NCI-H2171 (cell line): ENCODE measurements around the gene INPP5F.
"Not testable (repeated sequence)": the region's sequence is repeated elsewhere in the genome, so short reads cannot be mapped to it uniquely, and the experiment has no call there.

Experiments used
- DNase-seq: peaks from one replicate; lab custom pipeline; 2025; lab: John Stamatoyannopoulos, UW

Gene INPP5F

GRCh38 chr10:119777686-119778085 is 51.8 kb downstream of the INPP5F start:
- no peak for DNase-seq

- DNase-seq = no peak
Measured at GRCh38 chr10:119778776-119779445, 53.1 kb downstream of the INPP5F start.

- no peak for DNase-seq
Measured at GRCh38 chr10:119780879-119781480, 55.1 kb downstream of the INPP5F start.

GRCh38 chr10:119781498-119781897 is 55.6 kb downstream of the INPP5F start:
- no peak for DNase-seq

- no peak for DNase-seq
Measured at GRCh38 chr10:119782981-119783664, 57.3 kb downstream of the INPP5F start.

- no peak for DNase-seq
Measured at GRCh38 chr10:119783665-119784027, 57.8 kb downstream of the INPP5F start.

DNA sequence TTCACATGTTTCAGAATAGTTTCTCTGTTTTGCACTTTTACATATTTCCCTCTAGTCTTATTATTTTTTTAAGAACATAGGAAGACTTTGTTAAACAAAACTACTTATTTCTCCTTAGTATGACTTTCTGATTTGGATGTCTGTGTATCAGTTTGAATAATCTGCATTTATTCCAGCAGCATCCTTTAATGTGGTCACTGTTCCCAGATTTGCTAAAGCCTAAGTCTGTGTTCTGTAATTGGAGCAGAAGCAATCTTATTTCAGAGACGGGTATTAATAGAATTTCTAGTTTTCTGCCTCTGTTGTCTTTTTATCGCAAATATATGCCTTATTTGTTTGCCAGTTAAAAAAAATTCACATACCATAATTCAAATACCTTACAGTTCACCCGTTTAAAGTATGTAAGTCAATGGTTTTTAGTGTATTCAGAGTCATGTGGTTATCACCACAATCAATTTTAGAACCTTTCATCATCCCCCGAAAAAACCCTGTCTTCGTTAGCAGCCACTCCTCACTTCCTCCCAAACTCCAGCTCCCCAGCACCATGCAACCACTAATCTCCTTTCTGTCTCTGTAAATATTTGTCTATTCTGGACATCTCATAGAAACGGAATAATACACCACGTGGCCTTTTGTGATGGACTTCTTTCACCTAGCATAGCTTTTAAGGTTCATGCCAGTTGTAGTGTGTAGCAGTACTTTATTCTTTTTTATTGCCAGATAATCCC is 58.7 kb downstream of the INPP5F start:
- DNase-seq = no peak

DNA sequence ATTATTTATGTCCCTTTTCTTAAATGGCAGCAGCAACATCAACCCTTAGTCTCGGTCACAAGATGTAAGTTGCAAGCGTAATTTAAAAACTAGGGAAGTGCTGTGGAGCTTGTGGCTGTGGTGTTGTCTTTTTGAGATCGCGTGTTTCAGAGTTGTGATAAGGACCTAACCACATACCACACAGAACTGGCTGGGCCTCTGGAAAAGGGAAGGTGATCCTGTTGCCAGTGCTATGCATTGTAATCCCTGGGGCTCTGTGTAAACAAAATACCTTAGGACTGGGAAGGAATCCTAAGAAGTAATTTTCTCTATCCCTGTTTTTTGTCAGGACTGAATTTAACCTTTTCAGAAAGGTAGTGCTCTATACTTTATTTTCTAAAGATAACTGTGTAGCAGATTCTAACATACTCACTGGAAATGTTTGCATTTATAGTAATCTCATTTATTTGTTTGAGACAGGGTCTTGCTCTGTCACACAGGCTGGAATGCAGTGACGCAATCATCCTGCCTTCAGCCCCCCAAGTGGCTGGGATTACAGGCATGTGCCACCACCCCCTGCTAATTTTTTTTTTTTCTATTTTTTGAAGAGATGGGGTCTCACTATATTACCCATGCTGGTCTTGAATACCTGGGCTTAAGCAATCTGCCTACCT is 60.4 kb downstream of the INPP5F start:
- no peak for DNase-seq

- not testable (repeated sequence) for DNase-seq
Measured at GRCh38 chr10:119795101-119795500, 69.3 kb downstream of the INPP5F start.

DNA sequence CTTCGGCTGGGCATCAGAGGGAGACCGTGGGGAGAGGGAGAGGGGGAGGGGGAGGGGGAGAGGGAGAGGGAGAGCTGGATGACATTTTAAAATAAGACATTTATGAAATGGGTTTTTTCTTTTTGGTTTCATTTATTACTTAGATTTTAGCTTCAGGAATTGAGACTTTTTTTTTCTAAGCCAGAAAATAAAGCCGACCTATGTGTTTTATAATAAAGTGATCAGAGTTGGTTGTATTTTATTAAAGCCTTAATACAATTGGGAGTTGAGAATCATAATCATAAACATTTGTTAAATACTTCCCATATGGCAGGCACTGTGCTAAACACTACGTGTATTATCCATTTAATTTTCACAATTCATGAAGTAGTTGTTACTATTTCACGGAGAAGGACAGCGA is 70.2 kb downstream of the INPP5F start:
- DNase-seq = no peak

DNA sequence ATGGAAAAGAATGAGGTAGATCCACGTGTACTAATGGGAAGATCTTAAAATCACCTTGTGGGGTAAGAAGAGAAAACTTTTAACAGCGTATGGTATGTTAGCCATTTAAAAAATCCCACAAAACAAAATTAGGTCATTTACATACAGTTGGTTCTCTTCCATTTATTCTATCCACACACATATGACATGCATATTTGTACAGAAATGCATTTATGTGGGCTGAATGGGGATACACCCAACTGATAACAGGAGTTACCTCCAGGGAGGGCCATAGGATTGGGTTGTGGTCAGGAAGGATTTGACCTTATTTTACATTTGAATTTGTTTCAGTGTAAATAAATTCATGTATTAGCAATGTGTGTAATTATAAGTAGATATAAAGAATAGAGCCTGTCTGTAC is 75.3 kb downstream of the INPP5F start:
- no peak for DNase-seq

DNA sequence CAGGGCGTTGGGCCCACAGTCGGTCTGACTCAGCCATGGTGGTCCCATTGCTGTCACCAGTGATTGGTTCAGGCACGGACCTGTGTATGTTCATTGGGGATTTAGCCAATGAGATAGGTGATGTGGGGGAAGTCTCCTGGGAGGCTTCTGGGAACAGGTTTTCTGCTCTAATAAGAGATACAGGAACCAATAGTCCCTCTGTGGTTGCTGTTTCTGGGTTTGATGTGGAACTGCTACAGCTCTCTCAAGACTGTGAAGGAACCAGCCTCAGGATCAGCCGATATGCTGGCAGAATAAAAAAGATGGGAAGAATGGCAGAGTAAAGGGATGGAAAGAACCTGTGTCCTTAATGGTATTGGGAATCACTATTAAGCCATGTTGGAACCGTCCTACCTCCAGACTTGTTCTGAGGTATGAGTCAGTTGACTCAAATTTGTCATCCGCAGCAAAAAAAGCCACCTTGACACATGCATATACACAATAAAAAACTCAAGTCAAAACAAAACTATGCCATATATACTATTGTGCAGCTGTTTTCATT is 76.2 kb downstream of the INPP5F start:
- DNase-seq = no peak

DNA sequence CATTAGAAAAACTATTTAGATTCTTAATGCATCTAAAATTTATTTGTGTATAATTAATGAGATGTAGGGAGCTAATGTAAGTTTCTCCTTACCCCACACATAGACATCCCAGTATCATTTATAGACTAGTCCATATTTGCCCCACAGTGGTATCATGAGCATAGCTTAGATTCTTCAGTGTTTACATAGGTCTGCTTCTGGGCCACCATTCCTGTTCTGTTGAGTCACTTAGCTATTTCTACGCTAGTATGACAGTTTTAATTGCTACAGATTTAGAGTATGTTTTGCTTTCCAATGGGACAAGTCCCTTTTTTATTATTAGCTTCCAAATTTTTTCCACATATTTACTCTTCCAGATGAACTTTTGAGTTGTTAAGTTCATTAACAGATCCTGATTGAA is 77.4 kb downstream of the INPP5F start:
- no peak for DNase-seq

DNA sequence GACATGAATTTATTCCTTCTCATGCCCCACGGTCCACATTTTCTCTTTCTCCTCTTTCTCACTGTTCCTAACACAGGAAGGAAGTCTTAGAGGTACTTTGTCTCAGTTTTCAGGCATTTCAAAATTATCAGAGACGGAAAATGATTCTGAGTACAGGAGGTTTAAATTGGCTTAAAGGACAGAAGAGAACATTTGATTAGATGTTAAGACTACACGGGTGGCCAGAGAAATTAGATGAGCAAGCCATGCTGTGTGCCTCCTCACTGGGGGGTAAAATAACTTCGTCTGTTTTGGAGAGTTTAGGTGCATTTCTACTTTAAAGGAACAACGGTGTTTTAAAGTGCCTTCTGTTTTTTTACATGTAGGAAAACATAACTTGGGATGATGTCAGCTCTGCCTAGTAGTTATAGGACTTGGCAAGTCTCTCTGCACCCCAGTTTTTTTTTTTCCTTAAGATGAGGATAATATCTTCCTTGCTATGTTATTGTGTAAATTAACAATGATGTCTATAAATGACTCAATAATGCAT is 79.9 kb downstream of the INPP5F start:
- no peak for DNase-seq

DNA sequence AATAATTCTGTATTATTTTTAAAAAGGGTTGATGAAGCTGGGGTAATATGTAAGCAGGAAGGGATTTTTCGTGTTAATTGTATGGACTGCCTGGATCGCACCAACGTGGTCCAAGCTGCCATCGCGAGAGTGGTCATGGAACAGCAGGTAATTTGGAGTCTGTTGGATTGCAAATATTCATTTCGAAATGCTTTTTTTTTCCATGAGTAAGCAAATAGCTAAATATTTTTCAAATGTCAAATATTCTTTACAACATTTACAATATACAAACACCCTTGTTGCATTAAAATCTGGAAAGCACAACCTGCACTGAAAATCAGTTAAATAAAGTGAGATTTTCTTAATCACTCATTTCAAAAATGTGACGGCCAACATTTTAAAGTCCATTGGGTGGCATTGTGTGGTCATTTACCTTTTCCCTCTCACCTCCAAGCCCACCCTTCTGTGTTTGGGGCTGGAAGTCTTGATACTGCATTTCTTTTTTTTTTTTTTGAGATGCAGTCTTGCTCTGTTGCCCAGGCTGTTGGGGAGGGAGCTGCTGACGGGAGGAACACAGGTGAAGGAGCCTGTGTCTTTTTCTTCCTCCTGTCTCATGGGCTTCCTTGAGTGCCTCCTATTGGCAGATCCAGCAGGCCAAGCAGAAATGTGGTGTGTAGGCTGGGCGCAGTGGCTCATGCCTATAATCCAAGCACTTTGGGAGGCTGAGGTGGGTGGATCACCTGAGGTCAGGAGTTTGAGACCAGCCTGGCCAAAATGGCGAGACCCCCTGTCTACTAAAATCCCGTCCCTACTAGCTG is 80.7 kb downstream of the INPP5F start:
- DNase-seq = no peak

- no peak for DNase-seq
Measured at GRCh38 chr10:119807960-119808697, 82.3 kb downstream of the INPP5F start.

DNA sequence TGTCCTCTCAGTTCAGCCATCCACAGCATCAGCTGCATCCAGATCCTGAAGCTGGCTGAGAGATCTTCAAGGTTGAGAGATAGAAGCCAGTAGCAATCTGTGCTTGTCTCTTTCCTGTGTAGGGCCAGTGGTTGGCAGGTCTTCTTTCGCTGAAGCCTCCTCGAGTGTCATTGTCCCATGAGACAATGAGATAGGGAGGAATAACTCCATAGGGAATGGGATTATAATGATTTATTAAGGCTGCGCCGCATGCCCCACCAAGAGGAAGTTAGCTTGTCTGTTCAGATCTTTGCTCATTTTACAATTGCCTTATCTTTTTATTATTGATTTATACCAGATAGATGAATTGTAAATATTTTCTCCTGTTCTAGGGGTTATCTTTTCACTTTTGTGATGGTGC is 85.3 kb downstream of the INPP5F start:
- DNase-seq = no peak

DNA sequence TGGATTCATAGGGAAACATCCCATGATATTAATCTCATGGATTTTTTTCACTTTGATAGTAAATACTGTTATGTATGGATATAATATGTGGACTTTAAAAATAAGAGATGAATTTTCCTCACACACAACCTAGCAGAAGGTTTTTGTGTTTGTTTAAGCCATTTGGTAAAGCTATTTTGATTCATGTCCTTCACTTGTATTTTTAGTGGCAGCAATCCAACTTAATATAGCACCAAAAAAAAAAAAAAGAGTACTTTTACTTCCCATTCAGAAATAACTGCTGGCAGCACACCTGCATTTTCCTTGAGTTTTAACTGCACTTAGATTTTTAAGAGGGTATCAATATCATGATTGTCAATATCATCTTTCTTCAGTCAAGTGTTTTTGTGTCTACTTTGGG is 86.8 kb downstream of the INPP5F start:
- DNase-seq = no peak

DNA sequence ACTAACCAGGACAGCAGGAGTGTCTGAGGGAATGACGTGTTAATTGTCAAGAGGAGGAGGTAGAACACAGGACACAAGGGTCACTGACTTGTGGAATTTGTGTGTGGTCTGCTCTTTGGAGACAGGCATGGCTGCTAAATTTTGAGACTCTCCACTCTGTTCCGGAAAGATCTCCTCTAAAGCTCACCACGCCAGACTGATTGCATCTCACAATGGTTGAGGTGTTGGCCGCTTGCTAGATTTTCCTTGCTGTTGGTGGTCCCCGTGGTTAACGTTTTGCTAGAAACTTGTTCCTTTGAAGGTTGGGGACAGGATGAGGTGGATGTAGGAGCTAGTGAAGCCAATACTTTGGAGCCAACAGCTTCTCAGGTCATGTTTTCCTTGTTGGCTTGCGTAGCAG is 89.8 kb downstream of the INPP5F start:
- no peak for DNase-seq
